Cortex of kidney (tissue), 1 donor: ENCODE data around the gene CENATAC.
A peak's percentile ranks its signal among the peaks of the same experiment; 100 is the strongest.
"Not testable (repeated sequence)": the region's sequence is repeated elsewhere in the genome, so short reads cannot be mapped to it uniquely, and the experiment has no call there.

ENCODE experiments used
- DNase-seq: peaks from one replicate; lab custom pipeline; 2025; lab: John Stamatoyannopoulos, UW

The CENATAC gene

GRCh38 chr11:119055901-119056300 lies 58.0 kb downstream of the CENATAC start:
- DNase-seq: no peak

- DNase-seq: no peak
Observed at GRCh38 chr11:119056421-119056999, 58.6 kb downstream of the CENATAC start.

GRCh38 chr11:119057000-119057769 lies 59.2 kb downstream of the CENATAC start, which contains the start of gene HYOU1:
Gene HYOU1, minus strand, starts transcription at chr11:119057205. Its CDS starts 1,045 bp downstream, at chr11:119056160.
- DNase-seq: peak; percentile 85

GRCh38 chr11:119059128-119059527 lies 61.2 kb downstream of the CENATAC start:
- not testable (repeated sequence) for DNase-seq

- no peak for DNase-seq
Observed at GRCh38 chr11:119061256-119061655, 63.3 kb downstream of the CENATAC start.

GRCh38 chr11:119062779-119063178 lies 64.8 kb downstream of the CENATAC start:
- no peak for DNase-seq

- no peak for DNase-seq
Observed at GRCh38 chr11:119065369-119065768, 67.4 kb downstream of the CENATAC start.
